K562 treated with DMSO at 1 percent for 48 hours (cell line): ENCODE data around the gene WDR17. TPM values are rescaled to one million over a fixed set of nuclear protein-coding genes. Genes with fewer than 3 reads are reported as not detected.

Source experiments
- total RNA-seq: library from RNA; unstranded; fragments of 300-600 nt; gene quantifications from 2 replicates; pipeline ENCODE4 v1.2.3, GENCODE V29; 2022; ENCODE audit warnings: low replicate concordance; ENCODE audit errors: extremely low read depth

WDR17 gene
- not detected in 2 replicates for total RNA-seq

DNA sequence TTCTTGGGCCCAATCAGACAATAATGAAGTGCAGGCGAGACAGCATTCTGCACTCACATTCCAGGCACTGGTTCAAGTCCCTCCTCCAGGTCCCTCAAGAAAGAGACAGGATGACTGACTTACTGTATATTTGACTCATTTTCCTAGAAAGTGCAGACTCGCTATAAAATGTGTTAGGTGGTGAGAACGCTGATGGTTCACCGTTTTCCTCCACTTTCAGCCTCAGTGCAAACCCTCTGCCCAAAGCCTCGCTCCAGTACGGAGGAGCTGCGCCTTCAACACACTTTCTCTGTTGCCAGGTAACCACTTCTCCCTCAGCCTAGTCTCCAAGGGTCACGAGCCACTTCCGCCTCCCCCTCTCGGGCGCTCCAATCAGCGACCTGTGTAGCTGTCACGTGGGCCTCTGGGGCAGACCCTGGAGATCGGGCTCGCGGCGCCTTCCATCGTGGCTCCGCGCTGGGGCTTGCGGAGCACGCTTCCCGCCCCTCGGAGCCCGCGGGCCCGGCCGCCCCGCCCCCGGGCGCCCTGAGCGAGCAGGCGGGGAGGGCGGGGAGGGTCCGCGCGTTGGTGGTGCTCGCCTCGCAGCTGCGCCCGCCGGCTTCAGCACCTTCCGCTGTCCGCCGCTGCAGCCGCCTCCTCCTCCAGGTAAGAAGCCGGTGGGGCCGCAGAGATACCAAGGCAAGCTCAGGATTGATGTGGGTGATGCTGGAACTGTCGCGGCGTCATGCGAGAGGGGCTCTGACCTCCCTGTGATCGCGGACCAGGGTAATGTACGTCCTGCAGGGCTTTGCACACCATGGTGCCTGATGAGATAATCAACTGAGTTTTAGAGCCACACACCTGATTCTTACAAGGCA is at the start of gene WDR17:
Gene WDR17, plus strand, starts transcription at position 407 of the 857 bp plus-strand sequence. CDS start 45,740 bp downstream, outside the sequence.

DNA sequence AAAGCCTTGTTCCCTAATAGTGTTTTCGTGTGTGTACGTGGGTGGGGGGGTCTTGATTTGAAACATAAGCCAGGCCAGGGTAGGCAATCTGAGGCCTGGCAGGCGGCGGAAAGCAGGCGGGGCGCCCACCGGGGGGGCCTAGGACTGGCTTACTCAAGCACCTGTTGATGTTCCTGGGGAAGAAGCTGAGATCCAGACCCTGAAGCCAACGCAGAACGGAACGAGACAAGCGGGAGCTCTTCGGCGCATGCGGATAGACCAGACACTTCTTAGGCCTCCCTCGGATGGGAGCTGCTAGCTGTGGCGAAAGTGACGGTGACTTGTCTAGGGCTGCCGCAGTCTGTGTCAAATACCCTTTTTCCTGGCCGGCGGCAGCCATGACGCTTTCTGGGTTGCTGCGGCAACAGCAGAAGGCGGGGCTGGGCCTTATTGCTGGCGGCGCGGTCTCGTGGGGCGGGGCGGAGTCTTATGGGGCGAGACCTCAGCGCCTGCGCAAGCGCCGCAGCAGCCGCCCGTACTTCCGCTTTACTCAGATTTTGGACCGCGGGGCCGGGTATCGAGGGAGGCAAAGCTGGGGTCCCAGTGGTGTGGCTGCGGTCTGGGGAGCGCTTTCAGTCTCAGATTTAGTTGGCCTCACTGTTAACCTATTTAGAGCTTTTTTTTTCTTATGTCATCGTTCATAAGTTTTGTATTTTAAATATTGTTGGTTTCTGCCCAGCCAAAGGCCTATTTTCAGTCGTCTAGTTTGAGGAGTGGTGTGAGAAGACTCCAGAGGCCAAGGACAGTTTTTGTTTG is 129.7 kb downstream of the WDR17 start, which contains the start of gene SPATA4:
Gene SPATA4, minus strand, starts transcription at position 402 of the 795 bp plus-strand sequence. Its CDS starts 23 bp downstream, at position 379.

Other genes starting within 250 kb of the WDR17 start
- gene SPATA4, start 129.7 kb downstream of the WDR17 start, total RNA-seq, result not detected in 2 replicates
- gene ASB5, start 203.4 kb downstream of the WDR17 start, total RNA-seq, result not detected in 2 replicates